A549 treated with AZD9567 at 1 μM for 4 hours (cell line): ENCODE measurements around the gene ITPRIP. TPM values are rescaled to one million over a fixed set of nuclear protein-coding genes. Genes with fewer than 3 reads are reported as not detected.

Experiments
- total RNA-seq: library from RNA; stranded (reverse); fragments of 200-300 nt; extraction: Qiagen RNA extraction; gene quantifications from 5 replicates; pipeline ENCODE4 v1.2.3, GENCODE V29; 2022; ENCODE audit not compliant: insufficient read depth

Gene ITPRIP
- 48.6 to 65.5 TPM (median 60.0 TPM) in 5 replicates for total RNA-seq

DNA sequence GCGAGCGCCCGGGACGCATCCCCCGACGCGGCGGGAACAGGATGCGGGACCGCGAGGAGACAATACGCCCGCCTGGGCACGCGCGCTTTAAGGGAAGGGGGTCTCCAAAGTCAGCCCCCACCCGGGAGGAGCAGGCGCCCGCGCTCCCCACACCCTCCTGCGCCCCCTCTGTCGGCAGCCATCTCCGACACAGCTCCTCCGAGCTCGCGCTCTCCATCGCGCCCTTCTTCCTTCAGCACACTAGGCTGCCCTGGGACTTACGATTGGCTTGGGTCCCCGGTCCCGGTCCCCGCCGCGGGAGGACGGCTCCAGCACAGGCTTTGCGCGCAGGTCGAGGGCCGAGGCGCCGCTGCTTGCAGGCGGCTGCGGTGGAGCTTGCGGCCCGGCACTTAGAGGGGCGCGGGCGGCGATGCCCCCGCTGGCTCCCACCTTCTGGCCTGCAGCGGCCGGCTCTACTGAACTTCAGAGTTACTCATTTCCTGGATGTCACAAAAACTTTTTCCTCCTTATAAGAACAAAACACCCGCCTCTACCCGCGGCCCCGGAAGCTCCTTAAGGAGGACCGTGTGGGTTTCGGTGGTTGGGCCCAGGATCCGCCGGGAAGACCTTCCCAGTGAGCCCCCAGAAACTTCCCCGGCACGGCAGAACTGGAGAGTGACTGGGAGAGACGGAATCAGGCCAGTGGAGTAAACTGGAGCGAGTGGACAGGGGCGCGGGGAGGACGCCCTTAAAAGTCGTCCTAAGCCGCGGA, at the start of gene ITPRIP:
Gene ITPRIP (minus strand): TSS at position 481 of the 751 bp plus-strand sequence. CDS start 22,414 bp downstream, outside the sequence.

GRCh38 chr10:104353325-104354048, 15.2 kb upstream of the ITPRIP start, which contains the start of gene CFAP58:
TSS of gene CFAP58 (plus strand) at chr10:104353833. CDS start at chr10:104353898, 65 bp downstream.

GRCh38 chr10:104268713-104269645, 69.3 kb downstream of the ITPRIP start, which contains the start of gene GSTO2:
TSS of gene GSTO2 (plus strand) at chr10:104269184. CDS start at chr10:104274916, 5,732 bp downstream.

Other genes with a start within 250 kb of the ITPRIP start
- gene SFR1, start 216.3 kb downstream of the ITPRIP start, total RNA-seq = 10.7 to 21.1 TPM (median 12.7 TPM) in 5 replicates
- gene CFAP43, start 106.1 kb downstream of the ITPRIP start, total RNA-seq = 0.22 to 0.34 TPM (median 0.24 TPM) in 4 of 5 replicates, not detected in the other
- gene GSTO1, start 83.6 kb downstream of the ITPRIP start, total RNA-seq = 243 to 294 TPM (median 269 TPM) in 5 replicates
- 1.7 to 2.6 TPM (median 2.0 TPM) in 4 of 5 replicates, not detected in the other for gene GSTO2, start 69.3 kb downstream of the ITPRIP start, total RNA-seq
- 0.10 to 0.33 TPM (median 0.12 TPM) in 4 of 5 replicates, not detected in the other for gene CFAP58, start 15.4 kb upstream of the ITPRIP start, total RNA-seq